ENCODE measurements around the gene GRK1.

DNA sequence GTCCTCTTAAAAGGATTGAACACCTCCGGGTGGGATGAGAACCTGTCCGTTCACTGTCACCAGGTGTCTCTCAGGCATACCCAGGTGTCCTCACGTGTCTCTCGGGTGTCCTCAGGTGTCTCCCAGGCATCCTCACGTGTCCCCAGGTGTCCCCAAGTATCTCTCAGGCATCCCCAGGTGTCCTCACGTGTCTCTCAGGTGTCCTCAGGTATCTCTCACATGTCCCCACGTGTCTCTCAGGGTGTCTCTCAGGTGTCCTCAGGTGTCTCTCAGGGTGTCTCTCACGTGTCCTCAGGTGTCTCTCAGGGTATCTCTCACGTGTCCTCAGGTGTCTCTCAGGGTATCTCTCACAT lies 42.8 kb upstream of the GRK1 start:
- TF ChIP-seq, protein P1, sequence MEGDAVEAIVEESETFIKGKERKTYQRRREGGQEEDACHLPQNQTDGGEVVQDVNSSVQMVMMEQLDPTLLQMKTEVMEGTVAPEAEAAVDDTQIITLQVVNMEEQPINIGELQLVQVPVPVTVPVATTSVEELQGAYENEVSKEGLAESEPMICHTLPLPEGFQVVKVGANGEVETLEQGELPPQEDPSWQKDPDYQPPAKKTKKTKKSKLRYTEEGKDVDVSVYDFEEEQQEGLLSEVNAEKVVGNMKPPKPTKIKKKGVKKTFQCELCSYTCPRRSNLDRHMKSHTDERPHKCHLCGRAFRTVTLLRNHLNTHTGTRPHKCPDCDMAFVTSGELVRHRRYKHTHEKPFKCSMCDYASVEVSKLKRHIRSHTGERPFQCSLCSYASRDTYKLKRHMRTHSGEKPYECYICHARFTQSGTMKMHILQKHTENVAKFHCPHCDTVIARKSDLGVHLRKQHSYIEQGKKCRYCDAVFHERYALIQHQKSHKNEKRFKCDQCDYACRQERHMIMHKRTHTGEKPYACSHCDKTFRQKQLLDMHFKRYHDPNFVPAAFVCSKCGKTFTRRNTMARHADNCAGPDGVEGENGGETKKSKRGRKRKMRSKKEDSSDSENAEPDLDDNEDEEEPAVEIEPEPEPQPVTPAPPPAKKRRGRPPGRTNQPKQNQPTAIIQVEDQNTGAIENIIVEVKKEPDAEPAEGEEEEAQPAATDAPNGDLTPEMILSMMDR (IDR thresholded peaks at IDR 0.05; ENCODE audit: insufficient read depth, low read length, poor library complexity, severe bottlenecking): no peak
- TF ChIP-seq EZH2phosphoT487 (conservative IDR thresholded peaks at IDR 0.05; ENCODE audit: low read length): no peak

Measured in SU-DHL-6 (cell line).